Forelimb muscle (tissue), 1 donor: Measurements from ENCODE around the gene ABHD15. TPM values are rescaled to one million over a fixed set of nuclear protein-coding genes. Genes with fewer than 3 reads are reported as not detected.

Experiments
- DNase-seq: peaks from one replicate; pipeline ENCODE4 v3.0.0-alpha.2; 2013; ENCODE audit warnings: low read depth
- polyA plus RNA-seq: library from polyadenylated mRNA; unstranded; fragments of 120-200 nt; gene quantifications from one replicate; pipeline ENCODE4 v1.2.1, GENCODE V29; 2013; ENCODE audit not compliant: insufficient read length

ABHD15 gene
- polyA plus RNA-seq, 1 donor: 3.5 TPM

- no peak for DNase-seq
Observed at GRCh38 chr17:29594519-29595090, 27.8 kb upstream of the ABHD15 start.

- no peak for DNase-seq
Observed at GRCh38 chr17:29593591-29594518, 27.0 kb upstream of the ABHD15 start.

GRCh38 chr17:29592850-29593551, 26.2 kb upstream of the ABHD15 start, which contains the start of gene ANKRD13B:
Gene ANKRD13B (plus strand): TSS chr17:29593132. CDS start chr17:29593622, 490 bp downstream.
- no peak for DNase-seq

DNA sequence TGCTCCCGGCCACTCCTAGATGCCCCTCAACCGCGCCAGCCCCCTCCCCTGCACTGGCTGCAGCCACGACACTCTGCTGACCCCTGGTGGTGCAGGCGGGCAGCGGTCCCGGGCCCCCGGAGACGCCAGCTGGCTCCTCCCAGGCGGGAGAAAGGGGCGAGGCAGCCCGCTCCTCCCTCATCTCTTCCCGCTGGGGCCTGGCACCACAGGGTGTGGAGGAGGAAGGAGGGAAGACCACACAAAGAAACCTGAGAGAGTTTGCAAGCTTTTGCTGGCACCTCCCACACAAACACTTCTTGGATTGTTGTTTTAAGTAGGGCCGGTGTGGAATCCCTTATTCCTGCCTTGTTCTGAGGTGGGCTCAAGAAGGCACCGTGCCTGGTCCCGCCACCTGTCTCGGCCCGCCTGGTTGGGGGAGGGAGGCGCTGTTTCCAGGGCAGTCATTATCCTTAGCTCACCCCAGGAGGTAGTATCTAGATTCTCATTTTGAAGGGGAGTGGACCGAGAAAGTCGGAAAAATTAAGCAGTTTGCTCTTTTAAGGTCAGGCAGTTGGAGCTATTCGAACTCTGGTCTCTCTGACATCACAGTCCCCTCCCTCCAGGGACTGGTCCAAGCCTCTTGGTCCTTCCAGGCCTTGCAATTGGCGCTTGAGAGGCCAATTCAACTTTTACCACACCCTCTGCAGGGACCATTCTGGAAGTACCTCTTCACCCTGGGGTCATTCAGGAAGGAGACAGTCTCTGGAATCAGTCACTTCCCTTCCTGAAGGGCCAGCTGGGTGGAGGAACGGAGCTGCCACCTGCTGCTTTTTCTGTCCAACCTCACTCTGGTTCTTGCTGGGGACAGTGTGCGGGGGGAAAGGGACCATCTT, 25.1 kb upstream of the ABHD15 start:
- no peak for DNase-seq

- DNase-seq: no peak
Observed at GRCh38 chr17:29591146-29591736, 24.4 kb upstream of the ABHD15 start.

- DNase-seq: no peak
Observed at GRCh38 chr17:29590411-29591145, 23.7 kb upstream of the ABHD15 start.

GRCh38 chr17:29589524-29590410, 22.9 kb upstream of the ABHD15 start, which contains the start of gene GIT1:
Gene GIT1 (minus strand): TSS chr17:29589648. CDS start chr17:29589378, 270 bp downstream.
- no peak for DNase-seq

GRCh38 chr17:29588562-29589411, 21.9 kb upstream of the ABHD15 start:
- DNase-seq: no peak

- no peak for DNase-seq
Observed at GRCh38 chr17:29588017-29588561, 21.3 kb upstream of the ABHD15 start.

GRCh38 chr17:29587591-29587990, 20.8 kb upstream of the ABHD15 start:
- no peak for DNase-seq

GRCh38 chr17:29586676-29587469, 20.0 kb upstream of the ABHD15 start:
- DNase-seq: no peak

GRCh38 chr17:29585080-29585751, 18.4 kb upstream of the ABHD15 start:
- DNase-seq: no peak

GRCh38 chr17:29584452-29585079, 17.7 kb upstream of the ABHD15 start:
- no peak for DNase-seq

- DNase-seq: no peak
Observed at GRCh38 chr17:29583324-29584248, 16.7 kb upstream of the ABHD15 start.

DNA sequence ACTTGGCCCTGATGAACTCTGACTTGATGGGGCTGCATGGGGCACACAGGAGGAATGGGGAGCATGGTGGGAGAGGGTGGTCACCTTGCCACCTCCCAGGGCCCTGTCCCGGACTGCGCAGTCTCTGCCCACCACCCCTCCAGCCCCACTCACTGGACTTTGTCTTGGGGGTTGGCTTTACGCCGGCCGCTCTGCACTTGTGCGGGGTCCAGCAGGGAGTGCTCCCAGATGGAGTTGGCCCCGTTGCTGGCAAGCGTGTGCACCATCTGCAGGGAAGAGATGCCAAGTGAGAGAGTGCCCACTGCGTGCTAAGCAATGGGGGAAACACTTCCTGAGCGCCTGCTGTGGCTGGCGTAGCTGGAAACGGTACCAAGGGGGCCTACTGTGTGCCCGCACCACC, 15.9 kb upstream of the ABHD15 start:
- DNase-seq: no peak
